Stomach (tissue), 4 donors: ENCODE data around the gene PECR.

Source experiments
- CTCF ChIP-seq, 7 experiments: fragments of 450-650 bp in 4 of 7; fragments of 200-600 bp in 3 of 7; sonication (generic) in 3 of 7; IDR thresholded peaks; one replicate each; pipeline ENCODE4 v1.5.1; 2016 to 2019; ENCODE audit warnings: antibody characterized with exemption in 7 of 7, control low read depth in 2 of 7, mild to moderate bottlenecking in 1 of 7
- EP300 ChIP-seq: sonication (generic); formaldehyde crosslinking; IDR thresholded peaks from one replicate; pipeline ENCODE4 v1.6.1; 2017; ENCODE audit warnings: antibody characterized with exemption
- POLR2A ChIP-seq, 4 donors: fragments of 450-650 bp; IDR thresholded peaks; one replicate each; pipeline ENCODE4 v1.6.1; 2016; ENCODE audit warnings: antibody characterized with exemption in 4 of 4, control low read depth in 2 of 4, mild to moderate bottlenecking in 1 of 4, moderate library complexity in 1 of 4
- POLR2AphosphoS5 ChIP-seq, 3 donors: sonication (generic); formaldehyde crosslinking; IDR thresholded peaks; one replicate each; pipeline ENCODE4 v1.6.1; 2016; ENCODE audit warnings: antibody characterized with exemption in 3 of 3

DNA sequence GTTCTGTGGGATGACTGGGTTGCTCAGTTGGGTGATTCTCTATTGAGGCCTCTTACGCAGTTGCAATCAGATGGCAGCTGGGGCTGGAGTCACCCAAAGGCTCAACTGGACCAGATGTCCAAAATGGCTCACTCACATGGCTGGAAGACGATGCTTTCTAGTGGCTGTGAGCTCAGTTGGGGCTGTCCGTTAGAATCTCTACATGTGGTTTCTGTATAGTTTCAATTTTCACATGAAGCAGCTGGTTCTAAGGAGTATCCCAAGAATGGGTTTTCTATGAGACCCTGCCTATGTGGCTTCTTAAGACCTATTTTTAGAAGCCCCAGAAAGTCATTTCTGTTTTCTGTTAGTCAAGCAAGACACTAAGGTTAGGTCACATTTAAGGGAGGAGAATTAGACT is 32.0 kb upstream of the PECR start:
- no peak for TF ChIP-seq CTCF (IDR thresholded peaks at IDR 0.05)
- TF ChIP-seq EP300: no peak
- no peak for TF ChIP-seq POLR2A (IDR thresholded peaks at IDR 0.05)
- TF ChIP-seq POLR2AphosphoS5 (IDR thresholded peaks at IDR 0.05): no peak
